ENCODE measurements around the gene AGMO.

The AGMO gene

DNA sequence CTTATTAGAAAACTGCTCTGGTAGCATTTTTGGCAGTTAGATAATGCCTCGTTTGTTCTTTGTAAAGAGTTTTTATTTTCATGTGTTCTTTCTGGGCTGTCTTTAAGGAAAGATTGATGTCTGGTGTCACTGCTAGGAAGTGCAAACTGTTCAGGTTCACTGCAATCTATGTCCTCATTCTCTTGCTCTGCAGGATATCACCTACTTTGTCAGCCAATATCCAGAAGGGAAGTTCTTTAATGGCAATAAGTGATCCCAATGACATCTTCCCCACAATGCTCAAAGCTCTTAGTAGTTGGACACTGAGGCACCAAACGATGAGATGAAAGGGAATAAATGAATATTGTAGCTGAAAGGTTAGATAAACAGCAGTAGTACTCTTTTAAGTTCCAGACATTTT lies 115.1 kb downstream of the AGMO start:
- DNase-seq = no peak

DNA sequence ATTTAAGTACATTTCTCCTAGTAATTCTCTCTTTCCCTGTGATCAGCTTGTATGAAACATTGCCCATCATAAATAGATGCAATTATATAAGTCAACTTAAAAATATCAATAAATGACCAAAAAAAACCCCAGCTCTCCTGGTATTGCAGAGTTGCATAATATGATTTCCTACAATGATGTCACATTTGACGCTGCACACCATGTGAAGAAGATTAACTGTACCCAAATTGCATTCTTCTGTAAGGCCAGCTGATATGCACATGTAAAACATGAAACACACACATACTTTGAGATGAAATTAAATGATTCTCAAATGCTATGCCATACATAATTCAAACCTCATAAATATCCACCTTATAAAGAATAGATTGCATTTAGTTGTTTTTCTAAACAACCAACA lies 115.5 kb downstream of the AGMO start:
- DNase-seq = no peak

DNA sequence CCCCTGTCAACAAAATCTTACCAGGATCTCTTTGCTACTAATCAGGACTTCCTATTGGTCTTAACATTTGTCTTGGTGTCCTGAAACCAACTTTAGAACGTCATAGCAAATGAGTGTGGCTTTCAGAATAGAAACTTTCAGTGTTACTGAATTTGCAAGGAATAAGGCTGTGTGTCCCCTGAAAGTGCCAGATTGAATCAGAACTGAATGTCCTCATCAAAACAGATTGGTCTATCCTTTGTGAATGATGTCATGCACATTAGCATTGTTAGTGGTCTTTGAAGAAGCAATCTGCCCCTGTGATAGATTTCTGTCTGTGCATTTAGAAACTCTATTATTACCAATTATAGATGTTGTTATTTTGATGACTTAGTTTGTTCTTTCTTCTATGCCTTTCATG lies 119.9 kb downstream of the AGMO start:
- DNase-seq = no peak

DNA sequence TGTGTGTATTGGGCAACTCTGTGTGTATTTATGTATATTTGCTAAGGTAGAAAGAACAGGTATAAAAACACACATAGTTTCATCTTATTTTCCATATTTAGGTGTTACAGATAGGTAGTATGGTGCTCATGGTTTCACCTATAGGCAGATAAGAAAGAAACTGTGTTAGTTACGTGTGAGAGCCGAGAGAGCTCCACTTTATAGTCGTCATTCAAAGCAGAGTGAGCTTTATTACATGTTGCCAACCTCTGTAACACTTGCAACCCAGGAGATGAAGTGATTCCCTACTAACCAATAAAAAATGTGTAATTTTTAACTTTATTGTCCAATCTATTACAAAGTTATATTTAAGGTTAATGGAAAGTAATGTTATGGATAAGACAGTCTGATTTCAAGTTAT lies 121.3 kb downstream of the AGMO start:
- no peak for DNase-seq

DNA sequence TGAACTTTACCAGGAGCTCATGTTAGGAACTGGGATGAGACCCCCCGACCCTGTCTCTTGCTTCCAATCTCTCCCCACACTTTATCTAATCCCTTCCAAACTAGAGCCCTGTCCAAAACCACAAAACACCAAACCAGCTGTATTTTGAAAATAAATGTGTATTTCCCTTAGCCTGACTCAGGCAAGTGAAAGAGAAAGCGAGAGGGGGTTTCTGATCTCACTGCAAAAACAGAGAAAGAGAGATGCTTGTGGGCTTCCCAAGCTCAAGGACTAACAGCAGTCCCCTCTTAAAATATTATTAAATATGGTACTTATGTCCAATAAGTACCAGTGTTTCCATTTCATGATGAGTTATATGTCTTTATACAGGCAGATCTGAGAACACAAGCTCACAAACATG lies 122.0 kb downstream of the AGMO start:
- DNase-seq = no peak

DNA sequence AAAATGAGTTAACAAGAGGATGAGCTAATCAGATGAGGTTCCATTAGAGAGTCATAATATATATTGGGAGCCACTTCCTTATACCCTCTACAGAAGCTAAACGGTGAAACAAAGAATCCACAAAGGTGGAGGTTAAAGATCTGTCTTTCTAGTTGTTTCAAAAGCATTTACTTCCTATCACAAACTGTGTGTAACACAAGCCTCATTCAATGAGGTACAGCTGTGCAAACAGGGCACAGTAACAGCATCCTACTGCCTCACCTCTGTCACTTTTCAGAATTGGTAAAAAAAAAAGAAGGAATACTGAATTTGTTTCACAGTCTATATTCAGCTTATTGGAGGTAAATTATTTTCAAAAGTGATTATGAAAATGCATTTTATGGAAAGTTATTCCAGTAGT lies 128.7 kb downstream of the AGMO start:
- no peak for DNase-seq

DNA sequence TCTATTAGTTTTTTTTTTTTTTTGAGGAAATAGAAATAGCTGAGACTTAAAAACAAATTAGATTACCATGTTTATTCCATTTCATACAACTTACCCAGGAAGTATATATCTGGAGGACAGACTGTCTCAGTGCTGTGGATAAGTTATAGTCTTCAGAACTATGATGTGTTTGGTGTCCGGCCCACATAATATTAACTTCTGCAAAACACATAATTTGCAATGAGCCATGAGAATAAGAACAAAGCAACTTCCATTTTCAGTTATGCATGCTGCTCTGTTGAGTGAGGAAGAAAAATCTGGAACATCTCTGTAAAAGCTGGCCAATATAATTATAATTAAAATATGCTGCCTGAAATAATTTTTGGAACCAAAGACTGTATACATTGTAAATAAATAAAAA lies 130.9 kb downstream of the AGMO start:
- no peak for DNase-seq

DNA sequence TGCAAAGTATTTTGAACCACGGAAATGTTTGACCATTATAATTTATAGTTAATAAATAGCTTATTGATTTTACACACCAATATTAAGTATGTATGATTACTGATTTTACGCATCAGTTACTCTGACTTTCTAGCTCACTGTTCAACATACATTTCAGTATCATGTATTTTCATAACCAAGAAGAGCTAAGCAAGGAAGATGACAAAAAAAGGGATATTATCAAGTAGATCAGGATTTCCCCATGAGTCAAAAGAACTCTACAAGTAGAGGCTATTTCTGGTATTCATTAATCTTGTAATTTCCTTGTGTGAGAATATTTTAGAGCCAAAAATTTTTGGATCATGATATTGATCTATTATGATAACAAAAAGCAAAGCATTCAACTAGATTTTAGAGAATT lies 131.6 kb downstream of the AGMO start:
- DNase-seq = no peak

DNA sequence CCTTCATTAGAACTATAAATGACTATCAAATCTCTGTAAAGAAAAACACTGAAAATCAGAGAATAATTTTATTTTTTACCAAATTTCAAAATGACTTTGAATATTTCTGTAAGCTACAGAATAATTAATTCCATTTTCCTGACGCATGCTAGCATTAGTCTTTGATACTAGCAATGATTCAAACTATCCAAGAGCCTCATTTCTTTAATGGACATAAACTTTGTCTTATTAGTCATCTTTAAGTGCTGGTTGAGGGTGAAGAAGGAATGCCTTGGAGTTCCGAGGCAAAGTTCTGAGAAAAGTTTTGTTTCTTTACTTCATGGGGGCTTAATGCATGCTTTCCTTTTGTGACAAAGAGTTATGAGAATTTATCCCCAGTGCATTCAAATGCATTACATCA lies 137.3 kb downstream of the AGMO start:
- DNase-seq = no peak

DNA sequence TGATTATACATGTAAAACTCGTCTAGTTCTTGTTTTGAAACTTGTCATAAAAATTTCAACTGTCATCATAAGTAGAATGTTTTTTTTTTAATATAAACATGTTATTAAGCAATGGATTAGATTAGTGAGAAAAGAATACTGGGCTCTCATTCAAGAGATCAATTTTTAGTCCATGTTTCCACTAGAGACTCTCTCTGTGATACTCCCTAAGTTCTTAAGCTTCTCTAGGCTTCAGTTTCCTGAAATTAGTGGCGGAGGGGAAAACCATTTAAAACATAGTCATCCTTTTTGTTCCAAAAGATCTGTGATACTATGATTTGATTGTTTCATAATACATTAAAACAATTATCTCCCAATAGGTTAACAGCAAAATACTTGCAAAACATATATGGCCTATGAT lies 142.2 kb downstream of the AGMO start:
- no peak for DNase-seq

DNA sequence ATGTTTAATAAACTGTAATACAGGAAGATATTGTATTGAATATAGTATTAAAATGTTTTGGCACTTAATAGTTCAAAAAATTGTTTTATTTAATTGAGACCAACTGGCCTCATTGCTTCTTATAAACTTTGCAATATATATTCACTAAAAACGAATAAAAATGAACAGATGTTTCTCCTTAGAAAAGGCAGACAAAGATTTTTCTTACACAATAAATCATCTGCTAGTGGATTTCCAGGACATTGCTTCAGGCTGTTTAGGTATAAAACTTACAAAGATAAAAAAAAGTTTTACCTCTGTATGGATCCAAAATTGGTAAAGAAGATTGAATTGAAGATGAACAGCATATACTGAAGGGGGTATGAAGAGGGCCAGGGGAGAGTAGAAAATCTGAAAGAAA lies 143.6 kb downstream of the AGMO start:
- no peak for DNase-seq

DNA sequence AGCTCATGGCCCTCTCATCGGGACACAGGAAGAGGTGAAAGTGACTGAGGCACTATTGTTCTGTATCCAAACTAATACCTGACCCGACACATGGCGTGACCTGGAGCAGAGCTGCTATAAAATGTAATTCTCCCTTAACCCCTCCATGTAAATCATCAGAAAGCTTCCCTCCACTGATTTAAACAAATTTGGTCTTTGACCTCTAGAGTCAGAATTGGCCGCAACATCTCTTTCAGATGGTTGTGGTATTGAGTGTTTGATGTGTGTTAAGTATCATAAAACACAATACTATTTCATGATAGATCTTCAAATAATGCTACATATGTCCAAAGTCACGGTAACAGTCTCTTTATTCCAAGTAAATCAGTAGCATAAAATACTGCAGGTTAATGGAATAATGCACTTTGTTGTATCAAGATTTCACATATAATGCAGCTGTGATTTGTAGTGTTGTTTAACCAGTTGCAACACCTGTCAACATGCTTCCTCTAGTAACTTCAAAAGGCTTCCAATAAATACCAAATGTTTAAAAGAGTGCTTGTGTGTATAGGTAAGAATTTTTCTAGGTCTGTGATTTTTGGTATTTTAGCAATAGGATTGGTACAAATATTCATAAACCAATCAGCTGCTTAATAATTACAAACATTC lies 144.3 kb downstream of the AGMO start:
- DNase-seq = no peak

DNA sequence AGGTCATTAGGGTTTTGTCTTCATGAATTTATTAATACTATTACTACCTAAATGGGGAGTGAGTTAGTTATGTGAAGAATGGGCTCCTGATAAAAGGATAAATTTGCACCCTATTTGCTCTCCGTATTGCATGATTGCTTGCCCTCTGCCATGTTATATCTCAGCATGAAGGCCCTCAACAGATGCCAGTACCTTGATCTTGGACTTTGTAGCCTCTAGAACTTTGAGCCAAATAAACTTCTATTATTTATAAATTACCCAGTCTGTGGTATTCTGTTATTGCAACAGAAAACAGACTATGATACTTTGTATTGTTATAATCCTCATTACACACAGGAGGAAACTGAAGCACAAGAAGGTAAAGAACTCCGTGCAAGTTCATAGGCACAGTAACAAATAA lies 150.8 kb downstream of the AGMO start:
- no peak for DNase-seq

DNA sequence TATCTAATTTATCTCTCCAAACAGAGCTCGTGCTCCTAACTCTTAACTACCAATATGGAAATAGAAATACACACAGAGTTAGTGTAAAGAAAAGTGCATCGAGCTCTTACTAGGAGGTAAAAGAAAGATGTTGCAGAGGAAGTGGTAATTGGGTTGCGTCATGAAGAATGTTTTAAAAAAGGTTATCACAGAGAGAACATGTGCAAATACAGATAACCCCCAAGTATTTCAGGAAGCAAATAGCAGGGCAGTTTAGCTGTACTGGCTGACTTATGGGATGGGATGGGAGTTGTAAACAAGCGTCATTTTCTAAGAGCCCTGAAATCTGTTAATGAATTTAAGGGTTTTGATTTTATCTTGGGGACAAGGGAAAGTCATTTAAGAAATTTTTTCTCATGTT lies 153.9 kb downstream of the AGMO start:
- no peak for DNase-seq

DNA sequence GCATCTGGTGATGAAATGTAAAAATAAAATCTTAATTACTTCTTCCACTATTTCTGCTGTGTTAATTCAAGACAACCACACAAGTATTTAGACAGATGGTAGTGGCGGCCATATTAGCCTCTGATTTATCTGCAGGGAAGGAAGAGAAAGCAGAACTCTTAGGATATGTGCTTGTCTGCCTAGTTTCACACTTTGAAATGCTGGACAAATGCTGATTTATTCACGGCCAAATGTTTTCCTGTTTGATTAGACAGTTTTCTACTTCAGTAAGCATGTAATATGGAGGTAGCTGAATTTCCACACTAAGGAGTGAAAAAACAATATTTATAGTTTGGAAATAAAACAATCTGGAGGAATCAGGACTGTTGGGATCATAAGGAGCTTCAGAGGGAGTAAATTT lies 158.1 kb downstream of the AGMO start:
- DNase-seq = no peak

DNA sequence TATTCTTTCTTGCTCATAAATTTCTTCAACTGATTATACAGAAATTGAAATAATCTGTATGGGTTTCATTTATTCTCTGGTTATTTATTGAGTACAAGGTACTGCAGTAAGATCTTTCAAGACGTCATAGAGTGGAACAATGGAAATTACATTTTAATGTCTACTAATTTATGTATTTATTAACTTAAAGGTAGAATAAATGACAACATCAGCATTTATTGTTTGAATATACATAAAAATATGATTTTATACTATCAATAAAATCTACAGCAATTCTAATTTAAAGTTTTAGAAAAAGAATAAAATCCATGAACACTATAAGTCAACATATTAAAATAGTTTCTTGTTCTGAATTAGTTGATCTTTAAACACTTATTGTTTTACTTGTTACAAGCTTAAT lies 158.5 kb downstream of the AGMO start:
- no peak for DNase-seq

DNA sequence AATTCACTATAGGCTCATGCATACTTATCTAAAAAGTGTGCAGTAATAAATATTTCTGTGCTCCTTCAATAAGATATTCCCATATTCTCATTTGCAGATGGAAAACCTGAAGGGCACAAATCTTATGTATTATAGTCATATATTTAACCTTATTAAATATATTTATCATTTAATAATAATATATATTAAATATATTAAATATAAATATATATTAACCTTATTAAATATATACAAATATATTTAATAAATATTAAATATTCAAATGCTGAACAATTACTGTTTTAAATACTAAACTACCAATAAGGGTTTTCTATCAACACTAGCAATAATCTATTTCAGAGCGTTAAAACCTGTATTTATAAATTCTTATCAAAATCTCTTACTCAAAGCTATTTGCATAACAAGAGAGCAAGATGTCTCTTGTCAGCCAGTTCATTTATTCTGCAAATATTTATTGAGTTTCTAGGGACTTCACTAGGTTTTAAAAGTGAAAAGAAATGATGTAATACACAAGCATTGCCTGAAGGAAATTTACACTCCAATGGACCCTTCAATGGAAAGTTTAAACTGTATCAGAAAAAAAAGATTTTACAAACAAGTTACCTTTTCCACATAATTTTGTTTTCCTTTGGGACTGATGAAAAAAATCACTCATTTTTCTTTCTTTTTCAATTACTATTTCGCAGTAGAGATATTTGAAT lies 159.2 kb downstream of the AGMO start:
- no peak for DNase-seq

DNA sequence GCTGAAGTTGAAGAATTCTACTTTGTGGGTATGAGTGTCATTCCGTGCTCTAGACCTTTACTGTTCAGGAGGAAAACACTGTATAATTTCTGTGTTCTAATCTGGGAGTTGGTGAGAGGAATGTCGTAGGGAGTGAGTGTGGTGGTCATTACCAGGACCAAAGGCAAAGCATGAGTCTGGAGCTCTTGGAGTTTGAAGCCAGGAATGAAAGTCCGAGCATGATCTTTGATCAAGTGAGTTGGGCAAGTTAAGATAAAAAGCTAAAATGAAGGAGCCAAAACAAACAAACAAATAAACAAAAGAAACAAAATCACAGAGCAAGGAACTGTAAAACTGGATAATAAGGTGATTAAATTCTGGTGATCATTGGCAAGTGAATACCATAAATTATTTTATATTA lies 161.4 kb downstream of the AGMO start:
- no peak for DNase-seq

DNA sequence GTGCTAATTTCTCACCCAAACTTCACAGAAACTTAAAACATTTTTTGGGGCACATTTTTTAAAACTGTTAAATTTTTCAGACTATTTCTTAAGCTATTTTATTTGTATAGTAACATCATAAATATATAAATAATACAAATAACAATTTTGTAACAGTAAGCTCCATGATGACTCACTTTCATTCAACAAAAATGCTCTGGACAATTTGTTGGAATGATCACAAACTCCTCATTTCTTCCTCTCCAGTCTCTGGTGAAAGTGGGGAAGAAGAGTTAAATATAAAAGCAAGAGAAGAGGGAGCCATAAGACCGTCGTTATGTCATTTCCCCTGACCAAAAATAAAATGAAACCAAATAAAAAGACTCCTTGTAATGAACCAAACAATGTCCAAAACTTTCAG lies 162.4 kb downstream of the AGMO start:
- no peak for DNase-seq

DNA sequence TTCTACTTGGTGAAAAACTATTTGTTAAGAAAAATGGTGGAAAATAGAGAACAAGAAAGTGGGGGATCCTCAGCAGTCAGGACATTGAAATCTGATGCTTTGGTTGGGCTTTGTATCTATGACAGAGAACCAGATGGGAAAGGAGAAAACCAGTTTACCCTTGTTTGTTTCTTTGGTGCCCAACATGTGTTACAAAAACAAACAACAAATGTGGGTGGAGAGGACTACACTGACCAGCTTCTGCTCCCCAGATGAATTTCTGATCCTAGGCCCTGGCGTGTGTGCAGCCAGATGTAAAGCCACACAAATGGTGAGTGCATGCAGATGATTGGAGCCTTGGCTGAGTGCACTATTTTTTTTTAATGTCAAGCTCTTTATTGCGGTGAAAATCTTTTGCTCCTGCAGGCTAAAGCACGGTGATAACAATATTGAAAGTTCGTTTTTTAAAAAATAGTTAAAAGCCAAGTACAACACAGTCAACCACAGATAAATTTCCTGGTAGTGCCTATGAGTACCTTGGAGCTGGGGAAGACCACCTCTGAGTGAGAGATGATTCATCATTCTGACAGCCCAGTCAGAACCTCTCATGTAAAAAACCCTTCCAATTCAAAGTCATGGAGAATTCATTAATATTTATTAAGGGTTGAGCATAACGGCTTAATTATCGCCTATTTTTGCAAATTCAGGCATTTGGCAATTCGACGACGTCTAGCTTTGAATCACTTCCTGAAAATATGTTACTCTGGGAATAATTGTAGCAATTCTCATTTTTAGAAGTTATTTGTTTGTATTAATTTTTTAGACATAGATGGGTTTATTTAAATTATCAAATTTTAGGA lies 163.7 kb downstream of the AGMO start:
- DNase-seq = no peak

DNA sequence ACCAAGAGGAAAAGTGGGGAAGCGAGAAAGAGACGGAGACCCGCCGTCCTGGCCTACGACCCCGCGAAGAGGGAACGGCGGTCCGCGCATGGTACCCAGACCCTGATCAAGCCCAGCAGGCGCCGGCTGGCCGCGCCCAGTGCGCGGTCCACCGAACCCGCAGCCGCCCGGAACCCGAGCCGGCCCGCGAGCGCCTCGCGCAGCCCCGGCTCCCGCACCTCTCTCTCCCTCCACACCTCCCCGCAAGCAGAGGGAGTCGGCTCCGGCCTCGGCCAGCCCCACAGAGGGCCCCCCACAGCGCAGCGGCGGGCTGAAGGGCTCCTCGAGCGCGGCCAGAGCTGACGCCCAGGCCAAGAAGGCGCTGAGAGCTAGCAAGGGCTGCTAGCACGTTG lies 164.7 kb downstream of the AGMO start:
- no peak for DNase-seq

DNA sequence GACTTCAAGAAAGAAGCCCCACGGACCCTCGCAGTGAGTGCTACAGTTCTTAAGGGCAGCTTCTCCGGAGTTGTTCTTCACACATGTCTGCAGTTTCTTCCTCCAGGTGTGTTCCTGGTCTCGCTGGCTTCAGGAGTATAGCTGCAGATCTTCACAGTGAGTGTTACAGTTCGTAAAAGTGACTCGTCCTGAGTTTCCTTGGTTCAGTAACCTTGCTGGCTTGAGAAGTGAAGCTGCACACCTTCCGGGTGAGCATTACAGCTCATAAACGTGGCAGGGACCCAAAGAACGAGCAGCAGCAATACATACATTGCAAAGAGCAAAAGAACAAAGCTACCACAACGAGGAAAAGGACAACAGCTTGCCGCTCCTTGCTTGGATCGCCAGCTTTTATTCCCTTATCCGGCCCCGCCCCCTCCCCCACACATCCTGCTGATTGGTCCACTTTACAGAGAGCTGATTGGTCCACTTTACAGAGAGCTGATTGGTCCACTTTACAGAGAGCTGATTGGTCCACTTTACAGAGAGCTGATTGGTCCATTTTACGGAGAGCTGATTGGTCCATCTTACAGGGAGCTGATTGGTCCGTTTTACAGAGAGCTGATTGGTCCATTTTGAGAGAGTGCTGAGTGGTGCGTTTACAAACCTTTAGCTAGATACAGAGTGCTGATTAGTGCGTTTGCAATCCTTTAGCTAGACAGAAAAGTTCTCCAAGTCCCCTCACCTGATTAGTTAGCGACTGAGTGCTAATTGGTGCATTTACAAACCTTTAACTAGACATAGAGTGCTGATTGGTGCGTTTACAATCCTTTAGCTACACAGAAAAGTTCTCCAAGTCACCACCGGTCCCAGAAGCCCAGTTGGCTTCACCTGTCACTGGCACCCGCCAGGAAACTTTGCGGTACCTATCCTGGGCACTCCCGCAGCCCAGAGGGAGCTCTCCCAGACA lies 165.3 kb downstream of the AGMO start:
- DNase-seq = no peak

DNA sequence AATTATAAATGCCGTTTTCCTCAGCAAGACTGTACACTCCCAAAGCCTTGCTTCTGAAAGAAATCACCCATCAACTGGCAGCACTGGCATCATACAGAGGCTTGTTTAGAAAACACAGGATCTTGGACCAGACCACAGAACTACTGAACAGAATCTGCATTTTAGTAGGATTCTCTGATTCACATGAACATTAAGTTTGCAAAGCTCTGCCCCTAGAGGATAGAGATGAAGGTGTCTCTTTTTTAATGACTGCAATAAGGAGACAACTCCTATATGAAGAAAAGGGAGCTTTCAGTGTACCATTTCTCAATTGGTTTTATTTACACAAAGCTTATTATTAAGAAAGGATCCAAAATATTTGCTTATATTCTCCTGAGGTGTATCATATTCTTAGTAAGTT lies 172.7 kb downstream of the AGMO start:
- no peak for DNase-seq

Data from activated T-cell treated with anti-CD3 and anti-CD28 coated beads for 4 hours (primary cell).